H1 (cell line): ENCODE data around the gene UGT1A9. TPM values are rescaled to one million over a fixed set of nuclear protein-coding genes. Genes with fewer than 3 reads are reported as not detected.

Experiments
- CTCF ChIA-PET: fragments of 300-600 bp; sonication (Branson Sonifier 250); formaldehyde crosslinking; loops from one replicate; lab custom pipeline; 2021; ENCODE audit not compliant: partially characterized antibody; lab: Charles Lee
- POLR2A ChIA-PET: fragments of 300-600 bp; sonication (Branson Sonifier 250); formaldehyde crosslinking; loops from one replicate; lab custom pipeline; 2021; ENCODE audit warnings: inconsistent platforms; ENCODE audit not compliant: partially characterized antibody; lab: Charles Lee
- DNase-seq, 2 experiments: peaks; one replicate each; pipeline versions ENCODE4 v3.0.0 to v3.0.0-alpha.2; 2010 to 2022; ENCODE audit warnings: low spot score in 2 of 2, low read depth in 1 of 2, mixed read lengths in 1 of 2
- FAIRE-seq: peaks from 2 replicates; lab custom pipeline; 2011; peaks lifted over from hg19 to GRCh38; lab: Jason Lieb, UNC
- H2AFZ ChIP-seq: 2 replicates; pipeline ENCODE4 v1.8.1; 2012; ENCODE audit warnings: low read length, inconsistent platforms
- H2AK5ac ChIP-seq: 2 replicates; pipeline ENCODE4 v1.6.1; 2013; ENCODE audit warnings: low read depth, low read length
- H2BK120ac ChIP-seq: replicated peaks from 2 replicates; pipeline ENCODE3; 2013; ENCODE audit warnings: low read depth, low read length, inconsistent platforms
- H2BK12ac ChIP-seq: 2 replicates; pipeline ENCODE4 v1.6.1; 2013; ENCODE audit warnings: low read depth, low read length
- H2BK15ac ChIP-seq: 2 replicates; pipeline ENCODE4 v1.6.1; 2013; ENCODE audit warnings: low read length
- H2BK20ac ChIP-seq: 2 replicates; pipeline ENCODE4 v1.6.1; 2013; ENCODE audit warnings: low read length
- H2BK5ac ChIP-seq: 2 replicates; pipeline ENCODE4 v1.6.1; 2013; ENCODE audit warnings: low read depth, low read length
- H3K14ac ChIP-seq: 2 replicates; pipeline ENCODE4 v1.6.1; 2013; ENCODE audit warnings: inconsistent platforms; ENCODE audit not compliant: insufficient read length
- H3K18ac ChIP-seq: 2 replicates; pipeline ENCODE4 v1.6.1; 2013; ENCODE audit warnings: low read length; ENCODE audit errors: extremely low read depth
- H3K23ac ChIP-seq: 2 replicates; pipeline ENCODE4 v1.6.1; 2013; ENCODE audit warnings: inconsistent platforms; ENCODE audit not compliant: insufficient read length
- H3K23me2 ChIP-seq: 2 replicates; pipeline ENCODE4 v1.6.1; 2013; ENCODE audit warnings: low read depth, low read length
- H3K27ac ChIP-seq: 2 replicates; pipeline ENCODE4 v1.6.1; 2011; ENCODE audit warnings: low read depth, low read length, inconsistent platforms
- H3K27me3 ChIP-seq, 4 experiments: replicated peaks in 1 of 4; 1 replicate in 1 of 4; 2 replicates in 3 of 4; pipeline versions ENCODE4 v1.6.1 to v1.8.1; 2011 to 2013; ENCODE audit warnings: low read length in 3 of 4, mild to moderate bottlenecking in 3 of 4, inconsistent platforms in 2 of 4, mixed read lengths in 2 of 4, moderate library complexity in 1 of 4; ENCODE audit not compliant: control insufficient read depth in 3 of 4, insufficient read depth in 3 of 4; ENCODE audit errors: extremely low read depth in 1 of 4
- H3K36me3 ChIP-seq, 4 experiments: 2 replicates each; pipeline versions ENCODE4 v1.6.1 to v1.8.1; 2011 to 2013; ENCODE audit warnings: mild to moderate bottlenecking in 4 of 4, low read length in 3 of 4, moderate library complexity in 2 of 4, control low read depth in 1 of 4, inconsistent platforms in 1 of 4; ENCODE audit not compliant: insufficient read depth in 4 of 4, control insufficient read depth in 2 of 4
- H3K4ac ChIP-seq: replicated peaks from 2 replicates; pipeline ENCODE3; 2013; ENCODE audit warnings: low read length, low read depth, mixed read lengths, inconsistent platforms; ENCODE audit not compliant: insufficient read length
- H3K4me1 ChIP-seq, 4 experiments: replicated peaks in 1 of 4; 1 replicate in 1 of 4; 2 replicates in 3 of 4; pipeline versions ENCODE4 v1.6.1 to v1.8.1; 2011 to 2013; ENCODE audit warnings: low read length in 3 of 4, inconsistent platforms in 2 of 4, mixed read lengths in 1 of 4; ENCODE audit not compliant: insufficient read depth in 4 of 4, control insufficient read depth in 3 of 4
- H3K4me2 ChIP-seq, 2 experiments: 2 replicates each; pipeline versions ENCODE4 v1.6.1 to v1.8.1; 2011 to 2013; ENCODE audit warnings: low read depth in 2 of 2, low read length in 2 of 2, control low read depth in 1 of 2, inconsistent platforms in 1 of 2, mild to moderate bottlenecking in 1 of 2; ENCODE audit not compliant: insufficient read depth in 1 of 2
- H3K4me3 ChIP-seq, 4 experiments: fragments of 200-600, 300-600 bp in 1 of 4; sonication (generic), shearing (Covaris generic), sonication (Bioruptor Twin) in 1 of 4; 2 replicates each; pipeline versions ENCODE4 v1.5.1 to v1.8.1; 2011 to 2016; ENCODE audit warnings: low read length in 4 of 4, low read depth in 3 of 4, control low read depth in 2 of 4, inconsistent platforms in 2 of 4, mild to moderate bottlenecking in 2 of 4, mixed read lengths in 1 of 4, moderate library complexity in 1 of 4; ENCODE audit not compliant: insufficient read depth in 2 of 4; ENCODE audit errors: extremely low read depth in 1 of 4
- H3K56ac ChIP-seq: replicated peaks from 2 replicates; pipeline ENCODE3; 2013; ENCODE audit warnings: low read depth, mild to moderate bottlenecking, mixed read lengths, low read length, inconsistent platforms; ENCODE audit not compliant: insufficient read length
- H3K79me1 ChIP-seq: 2 replicates; pipeline ENCODE4 v1.6.1; 2013; ENCODE audit warnings: low read depth, low read length, control low read depth
- H3K79me2 ChIP-seq, 2 experiments: 2 replicates each; pipeline versions ENCODE4 v1.6.1 to v1.8.1; 2012 to 2013; ENCODE audit warnings: low read length in 2 of 2, mild to moderate bottlenecking in 2 of 2, inconsistent platforms in 1 of 2; ENCODE audit not compliant: insufficient read depth in 2 of 2, control insufficient read depth in 1 of 2
- H3K9ac ChIP-seq, 4 experiments: replicated peaks in 1 of 4; 1 replicate in 1 of 4; 2 replicates in 3 of 4; pipeline versions ENCODE4 v1.6.1 to v1.8.1; 2011 to 2013; ENCODE audit warnings: low read depth in 3 of 4, low read length in 3 of 4, control low read depth in 2 of 4, mild to moderate bottlenecking in 2 of 4, moderate library complexity in 2 of 4, inconsistent platforms in 1 of 4; ENCODE audit errors: extremely low read depth in 1 of 4
- H3K9me3 ChIP-seq, 2 experiments: 2 replicates each; pipeline versions ENCODE4 v1.6.1 to v1.8.1; 2012 to 2013; ENCODE audit warnings: mild to moderate bottlenecking in 2 of 2, moderate library complexity in 2 of 2, control low read depth in 1 of 2, inconsistent platforms in 1 of 2, low read depth in 1 of 2, low read length in 1 of 2, mixed read lengths in 1 of 2; ENCODE audit not compliant: insufficient read depth in 2 of 2
- H4K20me1 ChIP-seq, 2 experiments: replicated peaks in 1 of 2; 2 replicates each; pipeline versions ENCODE3 to v1.8.1; 2011 to 2013; ENCODE audit warnings: inconsistent platforms in 2 of 2, low read length in 2 of 2, mild to moderate bottlenecking in 1 of 2; ENCODE audit not compliant: insufficient read depth in 2 of 2, control insufficient read depth in 1 of 2
- H4K5ac ChIP-seq: 2 replicates; pipeline ENCODE4 v1.6.1; 2013; ENCODE audit warnings: low read length, low read depth, mixed read lengths, inconsistent platforms; ENCODE audit not compliant: insufficient read length
- H4K8ac ChIP-seq: 2 replicates; pipeline ENCODE4 v1.8.0; 2013; ENCODE audit warnings: mild to moderate bottlenecking, moderate library complexity, low read length, inconsistent platforms; ENCODE audit not compliant: insufficient read depth; ENCODE audit errors: extremely low read depth
- H4K91ac ChIP-seq: replicated peaks from 2 replicates; pipeline ENCODE3; 2013; ENCODE audit warnings: low read length, mixed read lengths, inconsistent platforms; ENCODE audit not compliant: insufficient read length
- MAX ChIP-seq: IDR thresholded peaks from 2 replicates; pipeline ENCODE4 v1.6.1; 2012; ENCODE audit warnings: inconsistent platforms
- POLR2A ChIP-seq, 2 experiments: IDR thresholded peaks; 1 replicate in 1 of 2; 2 replicates in 1 of 2; pipeline ENCODE4 v1.6.1; 2011; ENCODE audit warnings: low read depth in 2 of 2, low read length in 2 of 2, mild to moderate bottlenecking in 2 of 2; ENCODE audit errors: control extremely low read depth in 1 of 2
- polyA plus RNA-seq, 7 experiments: library from polyadenylated mRNA; depleted of rRNA in 3 of 7; stranded (reverse) in 5 of 7; unstranded in 2 of 7; fragments of >200 nt in 5 of 7; fragments of 200-250 nt in 2 of 7; gene quantifications; 1 replicate in 5 of 7; 2 replicates in 1 of 7; 4 replicates in 1 of 7; pipeline versions ENCODE4 v1.2.1 to v1.2.3, GENCODE V29; 2011 to 2013; ENCODE audit warnings: missing spikeins in 2 of 7, mixed read lengths in 2 of 7
- total RNA-seq: library from RNA; stranded (reverse); fragmentation: NEBNext Ultra II Directional; extraction: Animal tissue kit (Norgen Biotek cat#: 25700); gene quantifications from 2 replicates; pipeline ENCODE4 v1.2.1, GENCODE V29; 2021

Gene UGT1A9
- total and polyA plus RNA-seq, 2 of the 8 experiments (the other 6 are each of a cell fraction or from before 2014, with no cell fraction given): not detected

- Histone ChIP-seq H3K14ac (no peak overlapping the region), H3K27ac (no peak overlapping the region), H2AFZ (no peak overlapping the region), H4K5ac (no peak overlapping the region), H2AK5ac (no peak overlapping the region), H3K27me3 (no peaks in the 10 kb centered on the region), H3K4me3 (no peak overlapping the region), H2BK5ac (no peak overlapping the region), H3K23me2 (no peaks in the 10 kb centered on the region), H3K4me1 (no peaks in the 10 kb centered on the region), H2BK20ac (no peak overlapping the region), H3K4ac (no peak overlapping the region), H4K91ac (no peak overlapping the region), H3K18ac (no peak overlapping the region), H2BK12ac (no peak overlapping the region), H3K4me2 (no peak overlapping the region), H3K79me1 (no peaks in the 10 kb centered on the region), H3K79me2 (no peaks in the 10 kb centered on the region), H4K20me1 (no peaks in the 10 kb centered on the region), H3K9me3 (peaks cover 4 to 7% of the 10 kb centered on the region in 2 experiments; a peak in 2 of 4 replicates), H2BK120ac (no peak overlapping the region), H4K8ac (no peak overlapping the region), H3K9ac (no peak overlapping the region), H2BK15ac (no peak overlapping the region), H3K23ac (no peak overlapping the region), H3K36me3 (no peaks in the 10 kb centered on the region), H3K56ac (no peak overlapping the region)
- no peak for DNase-seq
- FAIRE-seq: no peak
- ChIA-PET CTCF (interaction anchor here (1.2 kb wide), 1 partner anchor 281 kb away, joined by 3 read pairs; no protein-coding TSS in a partner anchor), POLR2A (no interaction called here)
- TF ChIP-seq POLR2A (IDR thresholded peaks at IDR 0.05; ENCODE audit: control extremely low read depth in 1 of 2, low read depth in 2 of 2, low read length in 2 of 2): no peak
- no peak for TF ChIP-seq MAX
Observed at GRCh38 chr2:233758141-233758540, 86.4 kb downstream of the UGT1A9 start.
